ENCODE results near the gene APOH.
"Not testable (repeated sequence)": the region's sequence is repeated elsewhere in the genome, so short reads cannot be mapped to it uniquely, and the experiment has no call there.

- TF ChIP-seq, protein P1, sequence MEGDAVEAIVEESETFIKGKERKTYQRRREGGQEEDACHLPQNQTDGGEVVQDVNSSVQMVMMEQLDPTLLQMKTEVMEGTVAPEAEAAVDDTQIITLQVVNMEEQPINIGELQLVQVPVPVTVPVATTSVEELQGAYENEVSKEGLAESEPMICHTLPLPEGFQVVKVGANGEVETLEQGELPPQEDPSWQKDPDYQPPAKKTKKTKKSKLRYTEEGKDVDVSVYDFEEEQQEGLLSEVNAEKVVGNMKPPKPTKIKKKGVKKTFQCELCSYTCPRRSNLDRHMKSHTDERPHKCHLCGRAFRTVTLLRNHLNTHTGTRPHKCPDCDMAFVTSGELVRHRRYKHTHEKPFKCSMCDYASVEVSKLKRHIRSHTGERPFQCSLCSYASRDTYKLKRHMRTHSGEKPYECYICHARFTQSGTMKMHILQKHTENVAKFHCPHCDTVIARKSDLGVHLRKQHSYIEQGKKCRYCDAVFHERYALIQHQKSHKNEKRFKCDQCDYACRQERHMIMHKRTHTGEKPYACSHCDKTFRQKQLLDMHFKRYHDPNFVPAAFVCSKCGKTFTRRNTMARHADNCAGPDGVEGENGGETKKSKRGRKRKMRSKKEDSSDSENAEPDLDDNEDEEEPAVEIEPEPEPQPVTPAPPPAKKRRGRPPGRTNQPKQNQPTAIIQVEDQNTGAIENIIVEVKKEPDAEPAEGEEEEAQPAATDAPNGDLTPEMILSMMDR (IDR thresholded peaks at IDR 0.05) = not testable (repeated sequence)
- TF ChIP-seq POLR2AphosphoS5 (IDR thresholded peaks at IDR 0.05; ENCODE audit: low read depth, low read length) = not testable (repeated sequence)
Observed at GRCh38 chr17:66253458-66253857, 24.2 kb upstream of the APOH start.
